ENCODE results near the gene TRIM27.

DNA sequence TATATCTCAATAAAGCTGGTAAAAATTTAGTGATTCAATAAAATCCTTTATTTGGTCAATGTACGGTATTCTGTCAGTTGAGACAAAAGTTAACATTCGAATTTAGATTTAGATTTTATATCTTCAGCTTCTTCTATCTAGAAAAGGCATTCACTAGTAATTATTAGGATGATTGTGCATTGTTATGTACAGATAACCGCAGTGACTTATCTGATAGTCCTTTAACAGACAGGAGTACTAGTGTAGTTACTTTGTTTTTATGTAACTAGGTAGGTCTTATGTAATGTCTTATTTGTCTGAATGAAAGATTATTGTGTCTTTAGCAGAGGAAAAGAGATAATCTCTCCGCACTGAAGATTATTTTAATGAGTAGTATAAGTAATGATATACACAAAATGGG lies 31.3 kb downstream of the TRIM27 start:
- TF ChIP-seq, protein P1, sequence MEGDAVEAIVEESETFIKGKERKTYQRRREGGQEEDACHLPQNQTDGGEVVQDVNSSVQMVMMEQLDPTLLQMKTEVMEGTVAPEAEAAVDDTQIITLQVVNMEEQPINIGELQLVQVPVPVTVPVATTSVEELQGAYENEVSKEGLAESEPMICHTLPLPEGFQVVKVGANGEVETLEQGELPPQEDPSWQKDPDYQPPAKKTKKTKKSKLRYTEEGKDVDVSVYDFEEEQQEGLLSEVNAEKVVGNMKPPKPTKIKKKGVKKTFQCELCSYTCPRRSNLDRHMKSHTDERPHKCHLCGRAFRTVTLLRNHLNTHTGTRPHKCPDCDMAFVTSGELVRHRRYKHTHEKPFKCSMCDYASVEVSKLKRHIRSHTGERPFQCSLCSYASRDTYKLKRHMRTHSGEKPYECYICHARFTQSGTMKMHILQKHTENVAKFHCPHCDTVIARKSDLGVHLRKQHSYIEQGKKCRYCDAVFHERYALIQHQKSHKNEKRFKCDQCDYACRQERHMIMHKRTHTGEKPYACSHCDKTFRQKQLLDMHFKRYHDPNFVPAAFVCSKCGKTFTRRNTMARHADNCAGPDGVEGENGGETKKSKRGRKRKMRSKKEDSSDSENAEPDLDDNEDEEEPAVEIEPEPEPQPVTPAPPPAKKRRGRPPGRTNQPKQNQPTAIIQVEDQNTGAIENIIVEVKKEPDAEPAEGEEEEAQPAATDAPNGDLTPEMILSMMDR (IDR thresholded peaks at IDR 0.05), result no peak
- TF ChIP-seq POLR2A (IDR thresholded peaks at IDR 0.05) (no peak), POLR2AphosphoS5 (IDR thresholded peaks at IDR 0.05; ENCODE audit: insufficient read depth in 1 of 2, low read depth in 1 of 2) (no peak)
